Measurements from ENCODE around the gene OR8K5. TPM values are rescaled to one million over a fixed set of nuclear protein-coding genes. Genes with fewer than 3 reads are reported as not detected.

The OR8K5 gene
- total and polyA plus RNA-seq, 11 donors: not detected

Other genes with a start within 250 kb of the OR8K5 start
- not detected for gene OR5W2, start 245.7 kb downstream of the OR8K5 start, total RNA-seq
- gene OR5W2, start 245.7 kb downstream of the OR8K5 start, polyA plus RNA-seq: not detected
- not detected for gene OR5I1, start 223.9 kb downstream of the OR8K5 start, total RNA-seq
- not detected for gene OR5I1, start 223.9 kb downstream of the OR8K5 start, polyA plus RNA-seq
- gene OR10AG1, start 190.4 kb downstream of the OR8K5 start, total RNA-seq: not detected
- not detected for gene OR10AG1, start 190.4 kb downstream of the OR8K5 start, polyA plus RNA-seq
- not detected for gene OR5F1, start 165.7 kb downstream of the OR8K5 start, total RNA-seq
- not detected for gene OR5F1, start 165.7 kb downstream of the OR8K5 start, polyA plus RNA-seq
- not detected for gene OR5AS1, start 132.7 kb downstream of the OR8K5 start, total RNA-seq
- gene OR5AS1, start 132.7 kb downstream of the OR8K5 start, polyA plus RNA-seq: not detected
- not detected for gene OR8I2, start 67.0 kb downstream of the OR8K5 start, total RNA-seq
- gene OR8I2, start 67.0 kb downstream of the OR8K5 start, polyA plus RNA-seq: not detected
- not detected for gene OR8H2, start 56.6 kb downstream of the OR8K5 start, total RNA-seq
- gene OR8H2, start 56.6 kb downstream of the OR8K5 start, polyA plus RNA-seq: not detected
- gene OR8H3, start 37.9 kb downstream of the OR8K5 start, total RNA-seq: not detected
- gene OR8H3, start 37.9 kb downstream of the OR8K5 start, polyA plus RNA-seq: not detected
- gene OR8J3, start 20.1 kb downstream of the OR8K5 start, total RNA-seq: not detected
- not detected for gene OR8J3, start 20.1 kb downstream of the OR8K5 start, polyA plus RNA-seq
- not detected for gene OR5J2, start 16.3 kb upstream of the OR8K5 start, total RNA-seq
- not detected for gene OR5J2, start 16.3 kb upstream of the OR8K5 start, polyA plus RNA-seq
- gene OR5T2, start 73.9 kb upstream of the OR8K5 start, total RNA-seq: not detected
- not detected for gene OR5T2, start 73.9 kb upstream of the OR8K5 start, polyA plus RNA-seq
- gene OR5T3, start 91.9 kb upstream of the OR8K5 start, total RNA-seq: not detected
- not detected for gene OR5T3, start 91.9 kb upstream of the OR8K5 start, polyA plus RNA-seq
- gene OR5T1, start 113.8 kb upstream of the OR8K5 start, total RNA-seq: not detected
- not detected for gene OR5T1, start 113.8 kb upstream of the OR8K5 start, polyA plus RNA-seq
- not detected for gene OR8H1, start 131.9 kb upstream of the OR8K5 start, total RNA-seq
- gene OR8H1, start 131.9 kb upstream of the OR8K5 start, polyA plus RNA-seq: not detected
- gene OR8K3, start 154.8 kb upstream of the OR8K5 start, total RNA-seq: not detected
- gene OR8K3, start 154.8 kb upstream of the OR8K5 start, polyA plus RNA-seq: not detected
- gene OR8K1, start 185.7 kb upstream of the OR8K5 start, total RNA-seq: not detected
- not detected for gene OR8K1, start 185.7 kb upstream of the OR8K5 start, polyA plus RNA-seq
- not detected for gene OR8J1, start 194.0 kb upstream of the OR8K5 start, total RNA-seq
- not detected for gene OR8J1, start 194.0 kb upstream of the OR8K5 start, polyA plus RNA-seq
- gene OR8U1, start 215.3 kb upstream of the OR8K5 start, total RNA-seq: not detected
- gene OR8U1, start 215.3 kb upstream of the OR8K5 start, polyA plus RNA-seq: not detected

Measured in heart left ventricle (tissue), 11 donors.